K562 (cell line): ENCODE measurements around the gene RNASEH1. TPM values are rescaled to one million over a fixed set of nuclear protein-coding genes. Genes with fewer than 3 reads are reported as not detected.

Experiments used
- E2F8 ChIP-seq: fragments of 450-650 bp; IDR thresholded peaks from 2 replicates; pipeline ENCODE4 v1.7.1; 2018; ENCODE audit warnings: mild to moderate bottlenecking, low read depth; ENCODE audit not compliant: partially characterized antibody
- EZH2 ChIP-seq: IDR thresholded peaks from 2 replicates; pipeline ENCODE4 v1.6.1; 2012; ENCODE audit warnings: low read depth, mild to moderate bottlenecking, inconsistent platforms, low read length, borderline replicate concordance
- GABPB2 ChIP-seq: fragments of 250-450 bp; sonication (Bioruptor Pico); conservative IDR thresholded peaks from 2 replicates; pipeline ENCODE4 v1.5.1; 2021; ENCODE audit warnings: mild to moderate bottlenecking
- HNRNPK ChIP-seq: fragments of 200-400 bp; formaldehyde crosslinking; IDR thresholded peaks from one replicate; pipeline ENCODE4 v1.6.1; 2018; ENCODE audit warnings: mild to moderate bottlenecking, low read depth, low read length; ENCODE audit not compliant: poor library complexity, severe bottlenecking
- KAT8 ChIP-seq: fragments of 450-650 bp; IDR thresholded peaks from 2 replicates; pipeline ENCODE4 v1.6.1; 2016; ENCODE audit warnings: low read depth, mild to moderate bottlenecking
- KHSRP ChIP-seq: fragments of 450-650 bp; IDR thresholded peaks from 2 replicates; pipeline ENCODE4 v1.6.1; 2017
- NKRF ChIP-seq: fragments of 450-650 bp; IDR thresholded peaks from 2 replicates; pipeline ENCODE4 v1.6.1; 2016; ENCODE audit warnings: borderline replicate concordance
- POLR2AphosphoS5 ChIP-seq: IDR thresholded peaks from 2 replicates; pipeline ENCODE4 v1.6.1; 2011; ENCODE audit warnings: mild to moderate bottlenecking, low read depth, low read length, moderate library complexity; ENCODE audit not compliant: control insufficient read depth, insufficient read depth
- RBM15 ChIP-seq: fragments of 200-400 bp; formaldehyde crosslinking; IDR thresholded peaks from 2 replicates; pipeline ENCODE4 v1.6.1; 2018; ENCODE audit warnings: mild to moderate bottlenecking, low read length, moderate library complexity; ENCODE audit not compliant: insufficient read depth
- STAT6 ChIP-seq: sonication (generic); formaldehyde crosslinking; IDR thresholded peaks from 2 replicates; pipeline ENCODE4 v1.8.1; 2023; ENCODE audit warnings: mild to moderate bottlenecking, missing genetic modification reagents
- VEZF1 ChIP-seq: fragments of 200-800 bp; sonication (Bioruptor generic); IDR thresholded peaks from 2 replicates; pipeline ENCODE4 v1.6.1; 2017; ENCODE audit warnings: missing genetic modification characterization, missing compliant biosample characterization
- ZNF324 ChIP-seq: fragments of 250-450 bp; sonication (Bioruptor Pico); IDR thresholded peaks from 2 replicates; pipeline ENCODE4 v1.4.0; 2020; ENCODE audit warnings: mild to moderate bottlenecking
- ZNF518B ChIP-seq: fragments of 250-450 bp; sonication (Bioruptor Pico); IDR thresholded peaks from 2 replicates; pipeline ENCODE4 v1.5.0; 2021; ENCODE audit warnings: mild to moderate bottlenecking, moderate library complexity
- ZNF785 ChIP-seq: fragments of 250-450 bp; sonication (Bioruptor Pico); IDR thresholded peaks from 2 replicates; pipeline ENCODE4 v1.4.0; 2020; ENCODE audit warnings: mild to moderate bottlenecking
- polyA plus RNA-seq, 8 experiments: library from polyadenylated mRNA; depleted of rRNA in 4 of 8; stranded (reverse) in 5 of 8; unstranded in 3 of 8; fragments of >200 nt; fragmentation: Nextera tagmentation in 2 of 8; fragmentation: Illumina TruSeq in 1 of 8; extraction: Ambion mirVana in 2 of 8; extraction: Trizol in 1 of 8; gene quantifications; 2 replicates each; pipeline versions ENCODE4 v1.2.1 to v1.2.3, GENCODE V29; 2011 to 2014; ENCODE audit warnings: inconsistent platforms in 1 of 8, missing spikeins in 1 of 8
- total RNA-seq, 7 experiments: library from RNA; depleted of rRNA in 6 of 7; stranded (reverse); fragments of >200 nt in 6 of 7; fragmentation: Illumina TruSeq in 2 of 7; extraction: Trizol in 2 of 7; gene quantifications; 2 replicates each; pipeline versions ENCODE4 v1.2.1 to v1.2.3, GENCODE V29; 2011 to 2021; ENCODE audit warnings: low replicate concordance in 1 of 7

Gene RNASEH1
- total and polyA plus RNA-seq, 9 of the 15 experiments (the other 6 are each of a cell fraction or from before 2014, with no cell fraction given), result 25.7 to 47.5 (median 42.8) TPM

- no peak for TF ChIP-seq STAT6
- TF ChIP-seq VEZF1 (CRISPR knock-in tag), result no peak
- no peak for TF ChIP-seq ZNF324 (CRISPR knock-in tag)
- TF ChIP-seq HNRNPK, result no peak
- TF ChIP-seq KAT8, result no peak
- TF ChIP-seq POLR2AphosphoS5, result no peak
- no peak for TF ChIP-seq RBM15
- TF ChIP-seq E2F8, result peak; percentile 30
- TF ChIP-seq EZH2, result no peak
- TF ChIP-seq ZNF518B (CRISPR knock-in tag), result no peak
- TF ChIP-seq GABPB2, result no peak
- TF ChIP-seq KHSRP, result no peak
- TF ChIP-seq ZNF785 (CRISPR knock-in tag), result no peak
- TF ChIP-seq NKRF, result no peak
Measured at GRCh38 chr2:3594493-3595281, 36.6 kb upstream of the RNASEH1 start, which contains the start of gene COLEC11 (continued).
